ENCODE results near the gene PRKG1. TPM values are rescaled to one million over a fixed set of nuclear protein-coding genes. Genes with fewer than 3 reads are reported as not detected.

PRKG1 gene
- total and polyA plus RNA-seq, 4 donors, result 0.46 to 5.1 (median 1.5) TPM

GRCh38 chr10:51843966-51844365 is 769.7 kb downstream of the PRKG1 start:
- Histone ChIP-seq H3K4me3 (ENCODE audit: low read depth in 1 of 3, low read length in 3 of 3) (no peak overlapping the region), H3K4me1 (ENCODE audit: control insufficient read depth in 4 of 4, insufficient read depth in 4 of 4, low read length in 3 of 4) (no peaks in the 10 kb centered on the region), H3K27me3 (ENCODE audit: control insufficient read depth in 4 of 4, insufficient read depth in 4 of 4, low read length in 3 of 4) (no peaks in the 10 kb centered on the region), H3K9me3 (ENCODE audit: control insufficient read depth in 4 of 4, low read length in 3 of 4) (peaks cover 0 to 3% (median 0%) of the 10 kb centered on the region in 4 donors), H3K9ac (ENCODE audit: low read depth in 1 of 2, low read length in 2 of 2) (no peak overlapping the region), H3K27ac (ENCODE audit: low read depth in 1 of 2, low read length in 2 of 2) (no peak overlapping the region), H3K36me3 (ENCODE audit: control insufficient read depth in 4 of 4, insufficient read depth in 3 of 4, low read depth in 1 of 4, low read length in 3 of 4) (no peaks in the 10 kb centered on the region)
- WGBS, result 49% methylated on average over 2 of the region's 2 CpGs
- no peak for DNase-seq (ENCODE audit: low spot score)
- TF ChIP-seq TAF1 (conservative IDR thresholded peaks at IDR 0.05), result no peak
- no peak for TF ChIP-seq RAD21 (IDR thresholded peaks at IDR 0.05)
- no peak for TF ChIP-seq REST (IDR thresholded peaks at IDR 0.05)
- no peak for TF ChIP-seq HNF4G (IDR thresholded peaks at IDR 0.05)
- no peak for TF ChIP-seq YY1 (IDR thresholded peaks at IDR 0.05)
- TF ChIP-seq CTCF (IDR thresholded peaks at IDR 0.05; ENCODE audit: low read depth, low read length, missing input control), result no peak
- TF ChIP-seq JUND (IDR thresholded peaks at IDR 0.05), result no peak
- TF ChIP-seq EGR1 (IDR thresholded peaks at IDR 0.05; ENCODE audit: low read depth in 2 of 2), result no peak

GRCh38 chr10:51846856-51847506 is 772.7 kb downstream of the PRKG1 start:
- Histone ChIP-seq H3K36me3 (ENCODE audit: control insufficient read depth in 4 of 4, insufficient read depth in 3 of 4, low read depth in 1 of 4, low read length in 3 of 4) (no peaks in the 10 kb centered on the region), H3K9ac (ENCODE audit: low read depth in 1 of 2, low read length in 2 of 2) (no peak overlapping the region), H3K4me1 (ENCODE audit: control insufficient read depth in 4 of 4, insufficient read depth in 4 of 4, low read length in 3 of 4) (no peaks in the 10 kb centered on the region), H3K27me3 (ENCODE audit: control insufficient read depth in 4 of 4, insufficient read depth in 4 of 4, low read length in 3 of 4) (no peaks in the 10 kb centered on the region), H3K4me3 (ENCODE audit: low read depth in 1 of 3, low read length in 3 of 3) (no peak overlapping the region), H3K9me3 (ENCODE audit: control insufficient read depth in 4 of 4, low read length in 3 of 4) (no peaks in the 10 kb centered on the region), H3K27ac (ENCODE audit: low read depth in 1 of 2, low read length in 2 of 2) (no peak overlapping the region)
- TF ChIP-seq CTCF (IDR thresholded peaks at IDR 0.05; ENCODE audit: low read depth, low read length, missing input control), result no peak
- no peak for TF ChIP-seq TAF1 (conservative IDR thresholded peaks at IDR 0.05)
- TF ChIP-seq JUND (IDR thresholded peaks at IDR 0.05), result no peak
- no peak for TF ChIP-seq GABPA (IDR thresholded peaks at IDR 0.05 in 1 of 2, conservative IDR thresholded peaks at IDR 0.05 in 1 of 2)
- no peak for TF ChIP-seq RAD21 (IDR thresholded peaks at IDR 0.05)
- no peak for TF ChIP-seq YY1 (IDR thresholded peaks at IDR 0.05)
- TF ChIP-seq FOXA1 (IDR thresholded peaks at IDR 0.05), result no peak
- no peak for TF ChIP-seq FOXA2 (IDR thresholded peaks at IDR 0.05)
- TF ChIP-seq EGR1 (IDR thresholded peaks at IDR 0.05; ENCODE audit: low read depth in 2 of 2), result no peak
- TF ChIP-seq ZBTB33 (IDR thresholded peaks at IDR 0.05), result no peak
- TF ChIP-seq ATF3 (IDR thresholded peaks at IDR 0.05), result no peak
- TF ChIP-seq MAX (IDR thresholded peaks at IDR 0.05), result no peak
- TF ChIP-seq NR2F2 (IDR thresholded peaks at IDR 0.05), result no peak
- no peak for TF ChIP-seq HNF4A (conservative IDR thresholded peaks at IDR 0.05)
- TF ChIP-seq HNF4G (IDR thresholded peaks at IDR 0.05), result no peak
- no peak for TF ChIP-seq RXRA (IDR thresholded peaks at IDR 0.05)
- no peak for TF ChIP-seq REST (IDR thresholded peaks at IDR 0.05)
- DNase-seq (ENCODE audit: low spot score), result no peak
- 58% methylated on average over 2 of the region's 2 CpGs for WGBS
